ENCODE results near the gene HDGFL2. TPM values are rescaled to one million over a fixed set of nuclear protein-coding genes. Genes with fewer than 3 reads are reported as not detected.
A peak's percentile ranks its signal among the peaks of the same experiment; 100 is the strongest.

HDGFL2 gene
- polyA plus RNA-seq, 3 donors: 7.0 to 13.2 (median 10.5) TPM

GRCh38 chr19:4515732-4516131 lies 43.6 kb downstream of the HDGFL2 start:
- no peak overlapping the region for H3K9ac ChIP-seq (ENCODE audit: insufficient read depth, low read length, poor library complexity, severe bottlenecking)
- H3K4me3 ChIP-seq (replicated peaks in 1 of 3; ENCODE audit: low read depth in 2 of 3, low read length in 3 of 3): no peak overlapping the region
- no peaks in the 10 kb centered on the region for H3K4me1 ChIP-seq (ENCODE audit: control insufficient read depth in 1 of 2, insufficient read depth in 2 of 2, low read length in 2 of 2)
- H4K20me1 ChIP-seq (ENCODE audit: insufficient read depth, low read length): no peaks in the 10 kb centered on the region
- Mint-ChIP-seq H3K27me3 (ENCODE audit: low read depth in 3 of 3) (peaks cover 0 to 10% (median 7%) of the 10 kb centered on the region in 3 donors), H3K9me3 (peaks cover 0 to 2% (median 0%) of the 10 kb centered on the region in 7 donors), H3K36me3 (no peaks in the 10 kb centered on the region), H3K4me1 (no peaks in the 10 kb centered on the region), H3K27ac (peak overlapping the region in 1 of 7 donors; percentile 20), H3K4me3 (no peak overlapping the region)
- TF ChIP-seq CTCF (IDR thresholded peaks at IDR 0.05): no peak
- H3K9me3 ChIP-seq (replicated peaks in 1 of 2; ENCODE audit: control insufficient read depth in 1 of 2, insufficient read depth in 1 of 2, low read length in 2 of 2): no peaks in the 10 kb centered on the region
- H2AFZ ChIP-seq (ENCODE audit: insufficient read depth, low read depth, low read length, poor library complexity, severe bottlenecking): no peak overlapping the region
- H3K79me2 ChIP-seq (ENCODE audit: insufficient read depth, low read length): no peaks in the 10 kb centered on the region
- no peak overlapping the region for H3K4me2 ChIP-seq (replicated peaks; ENCODE audit: extremely low read depth, low read length, poor library complexity, severe bottlenecking)
- DNase-seq: no peak
- no peaks in the 10 kb centered on the region for H3K27me3 ChIP-seq (ENCODE audit: control insufficient read depth in 2 of 2, insufficient read depth in 2 of 2, low read length in 2 of 2)
- intact Hi-C loops (cut with micrococcal nuclease): no loop called here
- 100% methylated on average over 3 of the region's 5 CpGs for WGBS (ENCODE audit: insufficient coverage)
- no peaks in the 10 kb centered on the region for H3K36me3 ChIP-seq (replicated peaks in 1 of 2; ENCODE audit: control insufficient read depth in 1 of 2, insufficient read depth in 2 of 2, low read length in 2 of 2)
- no peak overlapping the region for H3K27ac ChIP-seq (ENCODE audit: low read depth in 1 of 2, low read length in 2 of 2)

GRCh38 chr19:4516199-4516938 lies 44.3 kb downstream of the HDGFL2 start:
- no peaks in the 10 kb centered on the region for H3K27me3 ChIP-seq (ENCODE audit: control insufficient read depth in 2 of 2, insufficient read depth in 2 of 2, low read length in 2 of 2)
- intact Hi-C loops (cut with micrococcal nuclease): no loop called here
- H4K20me1 ChIP-seq (ENCODE audit: insufficient read depth, low read length): no peaks in the 10 kb centered on the region
- no peak overlapping the region for H3K4me3 ChIP-seq (replicated peaks in 1 of 3; ENCODE audit: low read depth in 2 of 3, low read length in 3 of 3)
- WGBS (ENCODE audit: insufficient coverage): 47% methylated on average over 9 of the region's 14 CpGs
- H3K4me2 ChIP-seq (replicated peaks; ENCODE audit: extremely low read depth, low read length, poor library complexity, severe bottlenecking): no peak overlapping the region
- H3K4me1 ChIP-seq (ENCODE audit: control insufficient read depth in 1 of 2, insufficient read depth in 2 of 2, low read length in 2 of 2): no peaks in the 10 kb centered on the region
- H3K9me3 Mint-ChIP-seq: peaks cover 0 to 2% (median 0%) of the 10 kb centered on the region in 7 donors
- H3K9ac ChIP-seq (ENCODE audit: insufficient read depth, low read length, poor library complexity, severe bottlenecking): no peak overlapping the region
- no peaks in the 10 kb centered on the region for H3K36me3 Mint-ChIP-seq
- no peaks in the 10 kb centered on the region for H3K36me3 ChIP-seq (replicated peaks in 1 of 2; ENCODE audit: control insufficient read depth in 1 of 2, insufficient read depth in 2 of 2, low read length in 2 of 2)
- H3K4me1 Mint-ChIP-seq: no peaks in the 10 kb centered on the region
- no peak for DNase-seq
- H3K27me3 Mint-ChIP-seq (ENCODE audit: low read depth in 3 of 3): peaks cover 0 to 12% (median 6%) of the 10 kb centered on the region in 3 donors
- H3K4me3 Mint-ChIP-seq: no peak overlapping the region
- H3K79me2 ChIP-seq (ENCODE audit: insufficient read depth, low read length): no peaks in the 10 kb centered on the region
- no peaks in the 10 kb centered on the region for H3K9me3 ChIP-seq (replicated peaks in 1 of 2; ENCODE audit: control insufficient read depth in 1 of 2, insufficient read depth in 1 of 2, low read length in 2 of 2)
- TF ChIP-seq CTCF (IDR thresholded peaks at IDR 0.05): no peak
- H2AFZ ChIP-seq (ENCODE audit: insufficient read depth, low read depth, low read length, poor library complexity, severe bottlenecking): no peak overlapping the region
- peak overlapping the region in 2 of 7 donors; percentile 20 to 60 for H3K27ac Mint-ChIP-seq
- no peak overlapping the region for H3K27ac ChIP-seq (ENCODE audit: low read depth in 1 of 2, low read length in 2 of 2)

All from CD14-positive monocyte (primary cell).